CD4-positive, alpha-beta T cell treated with Interleukin-4 for 4 hours (primary cell): Measurements from ENCODE around the gene PSMB8.

Source experiments
- DNase-seq: peaks from one replicate; pipeline ENCODE4 v3.0.0-alpha.2; 2020

Gene PSMB8

GRCh38 chr6:32792901-32793435, 50.9 kb downstream of the PSMB8 start:
- no peak for DNase-seq
